CD4-positive, alpha-beta T cell (primary cell): ENCODE measurements around the gene PMAIP1. TPM values are rescaled to one million over a fixed set of nuclear protein-coding genes. Genes with fewer than 3 reads are reported as not detected.

Source experiments
- ATAC-seq: fragments of 200-7000 bp; cut with Tn5 transposase; one replicate; pipeline ENCODE4 v1.10.0; 2022; ENCODE audit warnings: mild to moderate bottlenecking; ENCODE audit not compliant: poor library complexity
- CTCF ChIA-PET: fragments of 350-600 bp; sonication (Branson Sonifier 250); formaldehyde crosslinking; loops from one replicate; lab custom pipeline; 2021; ENCODE audit warnings: antibody characterized with exemption, inconsistent platforms; lab: Charles Lee
- POLR2A ChIA-PET: fragments of 350-600 bp; sonication (Branson Sonifier 250); formaldehyde crosslinking; loops from one replicate; lab custom pipeline; 2021; ENCODE audit warnings: antibody characterized with exemption, inconsistent platforms; lab: Charles Lee
- DNase-seq, 14 experiments: peaks; one replicate each; pipeline ENCODE4 v3.0.0-alpha.2; 2013 to 2020; ENCODE audit warnings: mixed read lengths in 2 of 14
- H3K27ac ChIP-seq, 2 donors: one replicate each; pipeline versions ENCODE4 v1.5.1 to v1.7.0; 2013; ENCODE audit warnings: low read length in 2 of 2, low read depth in 1 of 2, mild to moderate bottlenecking in 1 of 2
- H3K27me3 ChIP-seq, 2 experiments: 1 replicate in 1 of 2; 2 replicates in 1 of 2; pipeline versions ENCODE4 v1.6.1 to v1.7.0; 2013; ENCODE audit warnings: low read length in 2 of 2, control low read depth in 1 of 2, mild to moderate bottlenecking in 1 of 2, moderate library complexity in 1 of 2; ENCODE audit not compliant: insufficient read depth in 2 of 2, control insufficient read depth in 1 of 2
- H3K36me3 ChIP-seq: one replicate; pipeline ENCODE4 v1.6.1; 2013; ENCODE audit warnings: low read length, control low read depth; ENCODE audit not compliant: insufficient read depth
- H3K4me1 ChIP-seq: one replicate; pipeline ENCODE4 v1.6.1; 2013; ENCODE audit warnings: low read length, control low read depth; ENCODE audit not compliant: insufficient read depth
- H3K4me3 ChIP-seq: one replicate; pipeline ENCODE4 v1.5.1; 2013; ENCODE audit warnings: mild to moderate bottlenecking, low read length, moderate library complexity
- H3K9me3 ChIP-seq, 2 experiments: 1 replicate in 1 of 2; 2 replicates in 1 of 2; pipeline versions ENCODE4 v1.6.1 to v1.7.0; 2013; ENCODE audit warnings: low read length in 2 of 2, mild to moderate bottlenecking in 2 of 2, control low read depth in 1 of 2, moderate library complexity in 1 of 2; ENCODE audit not compliant: control insufficient read depth in 1 of 2, insufficient read depth in 1 of 2
- H3K27ac Mint-ChIP-seq: one replicate; pipeline ENCODE4 v1.8.0; 2020; ENCODE audit warnings: mixed read lengths
- H3K27me3 Mint-ChIP-seq: one replicate; pipeline ENCODE4 v1.8.0; 2021; ENCODE audit warnings: mixed read lengths
- H3K36me3 Mint-ChIP-seq: one replicate; pipeline ENCODE4 v1.8.0; 2021; ENCODE audit warnings: low read depth, mixed read lengths
- H3K4me1 Mint-ChIP-seq: one replicate; pipeline ENCODE4 v1.8.0; 2021; ENCODE audit warnings: low read depth, mixed read lengths
- H3K4me3 Mint-ChIP-seq: one replicate; pipeline ENCODE4 v1.8.0; 2020; ENCODE audit warnings: mild to moderate bottlenecking, mixed read lengths
- H3K9me3 Mint-ChIP-seq: one replicate; pipeline ENCODE4 v1.8.0; 2020; ENCODE audit warnings: mixed read lengths
- intact Hi-C, 2 experiments: fragments of 100-400 bp; cut with DNase I in 1 of 2; cut with micrococcal nuclease in 1 of 2; formaldehyde crosslinking; loops; one replicate each; pipeline versions ENCODE4 v1.15.1 to v1.9.0; 2023 to 2025; cut with DNase I, micrococcal nuclease
- total RNA-seq, 174 experiments: library from RNA in 2 of 174; stranded (reverse) in 2 of 174; gene quantifications; one replicate each; pipeline ENCODE4 v1.2.3 and lab custom pipeline; 2021 to 2026
- TF ChIP-seq, protein P1 (sequence below): fragments of 200-600 bp; IDR thresholded peaks from one replicate; pipeline ENCODE4 v1.8.0; 2022; ENCODE audit warnings: antibody characterized with exemption, mild to moderate bottlenecking

Gene PMAIP1
- total RNA-seq, 2 experiments from 2014 or later, result 100 to 101 TPM

DNA sequence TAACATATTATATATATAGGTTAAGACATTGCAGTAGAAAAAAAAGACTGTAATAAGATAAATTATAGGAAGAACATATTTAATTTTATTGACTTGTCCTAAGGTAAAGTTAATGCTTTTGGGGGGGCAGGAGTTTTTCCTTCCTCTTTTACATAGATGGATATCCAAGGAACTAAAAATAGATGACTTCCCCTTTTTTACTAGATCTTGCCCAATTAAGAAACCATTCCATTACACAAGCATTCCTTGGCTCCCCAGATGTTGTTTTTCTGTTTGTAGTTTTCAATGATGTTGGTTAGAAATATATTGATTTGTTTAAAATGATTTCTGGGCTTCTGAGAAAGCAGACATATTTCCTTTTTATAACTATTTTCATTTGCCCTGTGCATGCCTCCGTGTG lies 22.4 kb upstream of the PMAIP1 start:
- Histone ChIP-seq H3K4me3 (no peak overlapping the region), H3K36me3 (no peaks in the 10 kb centered on the region), H3K27ac (no peak overlapping the region), H3K4me1 (peaks cover 10% of the 10 kb centered on the region), H3K27me3 (no peaks in the 10 kb centered on the region), H3K9me3 (peaks cover 0 to 4% of the 10 kb centered on the region in 2 experiments)
- no peak overlapping the region for H3K27ac Mint-ChIP-seq
- POLR2A ChIA-PET, result no interaction called here
- H3K36me3 Mint-ChIP-seq, result no peaks in the 10 kb centered on the region
- peak in 2 of 14 experiments; percentile 19 to 25 for DNase-seq
- no peak for ATAC-seq
- TF ChIP-seq, protein P1, sequence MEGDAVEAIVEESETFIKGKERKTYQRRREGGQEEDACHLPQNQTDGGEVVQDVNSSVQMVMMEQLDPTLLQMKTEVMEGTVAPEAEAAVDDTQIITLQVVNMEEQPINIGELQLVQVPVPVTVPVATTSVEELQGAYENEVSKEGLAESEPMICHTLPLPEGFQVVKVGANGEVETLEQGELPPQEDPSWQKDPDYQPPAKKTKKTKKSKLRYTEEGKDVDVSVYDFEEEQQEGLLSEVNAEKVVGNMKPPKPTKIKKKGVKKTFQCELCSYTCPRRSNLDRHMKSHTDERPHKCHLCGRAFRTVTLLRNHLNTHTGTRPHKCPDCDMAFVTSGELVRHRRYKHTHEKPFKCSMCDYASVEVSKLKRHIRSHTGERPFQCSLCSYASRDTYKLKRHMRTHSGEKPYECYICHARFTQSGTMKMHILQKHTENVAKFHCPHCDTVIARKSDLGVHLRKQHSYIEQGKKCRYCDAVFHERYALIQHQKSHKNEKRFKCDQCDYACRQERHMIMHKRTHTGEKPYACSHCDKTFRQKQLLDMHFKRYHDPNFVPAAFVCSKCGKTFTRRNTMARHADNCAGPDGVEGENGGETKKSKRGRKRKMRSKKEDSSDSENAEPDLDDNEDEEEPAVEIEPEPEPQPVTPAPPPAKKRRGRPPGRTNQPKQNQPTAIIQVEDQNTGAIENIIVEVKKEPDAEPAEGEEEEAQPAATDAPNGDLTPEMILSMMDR, result no peak
- H3K4me3 Mint-ChIP-seq, result no peak overlapping the region
- H3K4me1 Mint-ChIP-seq, result peaks cover 10% of the 10 kb centered on the region
- H3K27me3 Mint-ChIP-seq, result no peaks in the 10 kb centered on the region
- H3K9me3 Mint-ChIP-seq, result no peaks in the 10 kb centered on the region
- CTCF ChIA-PET, result no interaction called here
- intact Hi-C loops, result no loop called here

DNA sequence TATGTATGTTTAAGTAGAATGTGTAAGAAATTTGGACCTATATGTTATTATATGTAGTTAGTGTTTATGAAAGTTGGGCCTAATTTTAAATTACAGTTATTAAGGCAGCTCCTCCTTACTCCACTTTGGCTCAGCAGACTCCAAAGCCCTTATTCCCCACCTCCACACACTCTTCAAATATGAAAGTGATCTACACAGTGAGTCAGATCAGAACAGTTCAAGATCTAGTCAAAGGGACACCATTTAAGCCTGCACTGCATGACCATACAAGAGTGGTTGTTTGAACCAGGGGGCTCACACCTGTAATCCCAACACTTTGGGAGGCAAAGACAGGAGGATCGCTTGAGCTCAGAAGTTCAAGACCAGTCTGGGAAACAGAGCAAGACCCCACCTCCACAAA lies 21.2 kb upstream of the PMAIP1 start:
- no peak overlapping the region for H3K27ac ChIP-seq
- intact Hi-C loops, result no loop called here
- no peak overlapping the region for H3K4me3 ChIP-seq
- peaks cover 0 to 4% of the 10 kb centered on the region in 2 experiments for H3K9me3 ChIP-seq
- ChIA-PET CTCF (no interaction called here), POLR2A (no interaction called here)
- TF ChIP-seq, protein P1, result no peak
- H3K36me3 Mint-ChIP-seq, result no peaks in the 10 kb centered on the region
- peaks cover 18% of the 10 kb centered on the region for H3K4me1 Mint-ChIP-seq
- DNase-seq (no peak), ATAC-seq (no peak)
- no peak overlapping the region for H3K4me3 Mint-ChIP-seq
- H3K27me3 Mint-ChIP-seq, result no peaks in the 10 kb centered on the region
- H3K27me3 ChIP-seq, result no peaks in the 10 kb centered on the region
- H3K27ac Mint-ChIP-seq, result no peak overlapping the region
- H3K9me3 Mint-ChIP-seq, result no peaks in the 10 kb centered on the region
- no peaks in the 10 kb centered on the region for H3K36me3 ChIP-seq
- peaks cover 13% of the 10 kb centered on the region for H3K4me1 ChIP-seq

DNA sequence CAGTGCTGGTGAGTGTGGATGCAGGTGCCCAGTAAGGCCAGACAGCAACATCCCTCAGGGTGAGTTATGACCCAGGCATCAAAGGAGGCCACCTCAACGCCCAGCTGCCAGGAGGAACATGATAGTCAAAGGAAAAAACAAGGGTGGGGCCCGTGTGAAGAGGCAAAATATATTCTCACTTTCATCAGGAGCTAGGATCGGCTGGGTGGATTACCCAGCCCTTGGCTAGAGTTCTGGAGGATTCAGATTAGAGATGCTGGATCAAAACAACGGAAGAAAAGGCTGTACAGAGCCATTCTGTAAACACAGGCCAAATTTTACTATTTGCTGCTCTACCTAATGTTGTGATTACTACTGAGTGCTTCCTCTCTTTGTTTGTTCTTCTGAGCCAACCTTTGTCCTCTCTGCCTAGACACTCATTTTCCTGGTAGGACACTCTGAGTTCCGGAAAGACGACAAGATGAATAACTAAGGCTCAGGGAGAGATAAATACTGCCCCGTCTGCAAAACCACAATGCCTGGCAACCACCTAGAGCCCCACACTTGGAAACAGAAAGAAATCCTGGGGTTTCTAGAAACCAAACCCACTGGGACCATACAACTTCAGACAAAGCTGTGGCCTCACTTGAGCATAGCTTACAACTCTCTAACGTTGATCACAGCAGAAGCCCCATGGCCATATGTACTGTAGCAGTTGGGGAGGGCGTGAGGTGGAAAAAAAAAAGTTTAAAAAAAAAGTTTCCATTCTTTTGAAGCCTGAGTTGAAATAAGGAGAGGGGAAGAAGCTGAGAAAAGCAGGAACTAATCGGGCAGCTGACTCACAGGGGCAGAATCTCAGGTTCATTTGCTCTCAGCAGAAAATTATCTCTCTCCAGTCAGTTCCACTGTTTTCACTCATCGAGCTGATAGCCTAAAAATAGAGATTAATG lies 17.8 kb upstream of the PMAIP1 start:
- no peak overlapping the region for H3K4me3 ChIP-seq

More for the DNA sequence above, 17.8 kb upstream of the PMAIP1 start:
- DNase-seq (peak in 2 of 14 experiments; percentile 34 to 41), ATAC-seq (no peak)
- Histone ChIP-seq H3K36me3 (no peaks in the 10 kb centered on the region), H3K9me3 (no peaks in the 10 kb centered on the region), H3K4me1 (peaks cover 21% of the 10 kb centered on the region), H3K27me3 (no peaks in the 10 kb centered on the region), H3K27ac (no peak overlapping the region)
- CTCF ChIA-PET, result interaction anchor here (1.2 kb wide), 1 partner anchor 81 kb away, joined by 3 read pairs; no protein-coding TSS in a partner anchor
- TF ChIP-seq, protein P1, result no peak
- intact Hi-C loops, result no loop called here
- H3K27me3 Mint-ChIP-seq, result no peaks in the 10 kb centered on the region
- no peak overlapping the region for H3K27ac Mint-ChIP-seq
- no peak overlapping the region for H3K4me3 Mint-ChIP-seq
- POLR2A ChIA-PET, result interaction anchor here (1.1 kb wide), 1 partner anchor 24 kb away, joined by 4 read pairs; no protein-coding TSS in a partner anchor
- peaks cover 30% of the 10 kb centered on the region for H3K4me1 Mint-ChIP-seq
- H3K36me3 Mint-ChIP-seq, result no peaks in the 10 kb centered on the region
- H3K9me3 Mint-ChIP-seq, result no peaks in the 10 kb centered on the region
